Pancreas (tissue), 10 donors: Measurements from ENCODE around the gene NHLRC3. TPM values are rescaled to one million over a fixed set of nuclear protein-coding genes. Genes with fewer than 3 reads are reported as not detected.

Experiments
- ATAC-seq, 4 donors: fragments of 200-7000 bp; cut with Tn5 transposase; one replicate each; pipeline versions ENCODE4 v1.8.0 to v1.9.1; 2020; ENCODE audit warnings: mild to moderate bottlenecking in 4 of 4, moderate library complexity in 4 of 4
- DNase-seq, 6 donors: peaks; one replicate each; pipeline ENCODE4 v3.0.0-alpha.2; 2020
- FAIRE-seq: peaks from 2 replicates; lab custom pipeline; 2012; peaks lifted over from hg19 to GRCh38; lab: Jason Lieb, UNC
- H3K27ac ChIP-seq, 4 donors: fragments of 200-600 bp; sonication (generic); 1 replicate in 3 of 4; 2 replicates in 1 of 4; pipeline versions ENCODE4 v1.5.0 to v1.8.0; 2020
- H3K27me3 ChIP-seq, 4 donors: fragments of 200-600 bp; one replicate each; pipeline ENCODE4 v1.8.0; 2021
- H3K36me3 ChIP-seq, 3 donors: fragments of 200-600 bp; sonication (generic) in 1 of 3; one replicate each; pipeline versions ENCODE4 v1.5.0 to v1.8.0; 2020 to 2021
- H3K4me1 ChIP-seq, 3 donors: fragments of 200-600 bp; one replicate each; pipeline ENCODE4 v1.8.0; 2021
- H3K4me3 ChIP-seq, 4 donors: fragments of 200-600 bp; sonication (generic) in 2 of 4; one replicate each; pipeline versions ENCODE4 v1.5.0 to v1.8.0; 2020 to 2021
- H3K9me3 ChIP-seq, 4 donors: fragments of 200-600 bp; one replicate each; pipeline ENCODE4 v1.8.0; 2021
- WGBS, 2 donors: extraction: QIAGEN DNeasy Blood & Tissue Kit; methylation state at CpG; one replicate each; pipeline ENCODE4 v1.1.7; 2013; 5-methylcytosine and 5-hydroxymethylcytosine counted together
- intact Hi-C, 3 donors: fragments of 100-400 bp; cut with DNase I; formaldehyde crosslinking; loops; one replicate each; pipeline versions ENCODE4 v1.11.1 to v1.14.2; 2022
- polyA plus RNA-seq, 2 donors: library from polyadenylated mRNA; stranded (reverse); fragments of 200-250 nt; gene quantifications; one replicate each; pipeline ENCODE4 v1.2.3, GENCODE V29; 2013
- total RNA-seq, 6 donors: library from RNA; stranded (reverse); fragmentation: NEBNext Ultra II Directional in 4 of 6; extraction: Animal tissue kit (Norgen Biotek cat#: 25700) in 4 of 6; gene quantifications; one replicate each; pipeline versions ENCODE4 v1.2.1 to v1.2.4, GENCODE V29; 2021 to 2023
- TF ChIP-seq, protein P1 (sequence below), 4 donors: fragments of 200-600 bp; sonication (generic) in 3 of 4; IDR thresholded peaks; one replicate each; pipeline versions ENCODE4 v1.5.0 to v1.8.0; 2021; ENCODE audit warnings: antibody characterized with exemption in 4 of 4
- donor health status: healthy with polysubstance abuse.
- donor health status: DM: no; HTN: no; CAD: no; lungs with moderate emphysema.
- donor health status: DM: no; HTN: no; CAD: no.
- donor health status: control.
- donor health status: control.
- donor health status: Bipolar disorder and iron deficiency.
- donor health status: DM: yes; HTN: yes; CAD: no.
- donor health status: DM: no; HTN: no; CAD: no.
- donor health status: DM: no; HTN: no; CAD: no.
- donor health status: DM: yes; HTN: yes; CAD: no.

Gene NHLRC3
- total and polyA plus RNA-seq, 8 donors = 6.9 to 15.2 (median 10.0) TPM

DNA sequence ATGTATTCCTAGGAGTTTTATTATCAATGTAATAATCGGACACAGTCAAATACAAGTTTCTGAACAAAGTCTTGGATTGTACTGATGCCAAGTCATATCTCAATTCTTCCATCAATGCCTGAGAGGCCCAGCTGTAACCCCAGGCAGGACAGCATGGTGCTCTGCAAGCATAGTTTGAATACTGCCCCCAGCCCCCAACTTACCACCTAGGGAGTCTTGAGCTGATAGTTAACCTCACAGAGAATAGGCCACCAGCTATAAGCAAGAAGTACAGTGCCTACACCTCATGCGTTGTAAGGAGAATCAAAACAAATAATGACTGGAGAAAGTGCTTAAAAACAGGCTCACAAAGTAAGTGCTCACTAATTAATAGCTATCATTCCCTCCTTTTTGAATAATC is 3.1 kb upstream of the NHLRC3 start:
- Histone ChIP-seq H3K27me3 (no peaks in the 10 kb centered on the region), H3K36me3 (no peaks in the 10 kb centered on the region), H3K9me3 (no peaks in the 10 kb centered on the region), H3K4me1 (peaks cover 0 to 22% (median 8%) of the 10 kb centered on the region in 3 donors), H3K27ac (no peak overlapping the region), H3K4me3 (peak overlapping the region in 2 of 4 donors; percentile 65 to 68)
- FAIRE-seq = no peak
- intact Hi-C loops = no loop called here
- DNase-seq = no peak
- TF ChIP-seq, protein P1, sequence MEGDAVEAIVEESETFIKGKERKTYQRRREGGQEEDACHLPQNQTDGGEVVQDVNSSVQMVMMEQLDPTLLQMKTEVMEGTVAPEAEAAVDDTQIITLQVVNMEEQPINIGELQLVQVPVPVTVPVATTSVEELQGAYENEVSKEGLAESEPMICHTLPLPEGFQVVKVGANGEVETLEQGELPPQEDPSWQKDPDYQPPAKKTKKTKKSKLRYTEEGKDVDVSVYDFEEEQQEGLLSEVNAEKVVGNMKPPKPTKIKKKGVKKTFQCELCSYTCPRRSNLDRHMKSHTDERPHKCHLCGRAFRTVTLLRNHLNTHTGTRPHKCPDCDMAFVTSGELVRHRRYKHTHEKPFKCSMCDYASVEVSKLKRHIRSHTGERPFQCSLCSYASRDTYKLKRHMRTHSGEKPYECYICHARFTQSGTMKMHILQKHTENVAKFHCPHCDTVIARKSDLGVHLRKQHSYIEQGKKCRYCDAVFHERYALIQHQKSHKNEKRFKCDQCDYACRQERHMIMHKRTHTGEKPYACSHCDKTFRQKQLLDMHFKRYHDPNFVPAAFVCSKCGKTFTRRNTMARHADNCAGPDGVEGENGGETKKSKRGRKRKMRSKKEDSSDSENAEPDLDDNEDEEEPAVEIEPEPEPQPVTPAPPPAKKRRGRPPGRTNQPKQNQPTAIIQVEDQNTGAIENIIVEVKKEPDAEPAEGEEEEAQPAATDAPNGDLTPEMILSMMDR (IDR thresholded peaks at IDR 0.05) = no peak
- no peak for ATAC-seq
- 17 to 22% methylated on average over 2 of the region's 2 CpGs for WGBS, 2 donors

DNA sequence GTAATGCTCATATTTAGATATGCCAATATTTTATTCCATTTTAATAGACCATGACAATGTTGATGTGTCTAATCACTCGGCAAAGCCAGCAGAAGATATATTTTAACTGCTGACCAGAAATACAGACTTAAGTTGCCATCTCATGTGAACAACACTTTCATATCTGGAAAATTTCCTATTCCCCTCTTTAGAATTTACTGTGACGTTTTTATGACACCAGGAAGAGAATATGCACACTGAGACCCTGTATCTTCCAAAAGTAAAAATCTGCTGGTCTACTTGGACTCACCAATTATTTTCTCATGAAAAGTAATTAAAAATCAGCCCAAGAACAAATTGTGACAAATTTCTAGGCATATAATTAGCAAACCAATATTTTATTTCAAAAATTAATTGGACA is 2.5 kb upstream of the NHLRC3 start:
- H3K9me3 ChIP-seq = no peaks in the 10 kb centered on the region
- H3K36me3 ChIP-seq = no peaks in the 10 kb centered on the region
- H3K4me3 ChIP-seq = peak overlapping the region in 3 of 4 donors; percentile 65 to 78 (median 68)
- TF ChIP-seq, protein P1 (IDR thresholded peaks at IDR 0.05) = no peak
- peaks cover 0 to 24% (median 8%) of the 10 kb centered on the region in 3 donors for H3K4me1 ChIP-seq
- H3K27ac ChIP-seq = no peak overlapping the region
- no peak for DNase-seq
- intact Hi-C loops = no loop called here
- no peaks in the 10 kb centered on the region for H3K27me3 ChIP-seq
- ATAC-seq = no peak
- FAIRE-seq = no peak
- 10 to 20% methylated on average over 2 of the region's 2 CpGs for WGBS, 2 donors

DNA sequence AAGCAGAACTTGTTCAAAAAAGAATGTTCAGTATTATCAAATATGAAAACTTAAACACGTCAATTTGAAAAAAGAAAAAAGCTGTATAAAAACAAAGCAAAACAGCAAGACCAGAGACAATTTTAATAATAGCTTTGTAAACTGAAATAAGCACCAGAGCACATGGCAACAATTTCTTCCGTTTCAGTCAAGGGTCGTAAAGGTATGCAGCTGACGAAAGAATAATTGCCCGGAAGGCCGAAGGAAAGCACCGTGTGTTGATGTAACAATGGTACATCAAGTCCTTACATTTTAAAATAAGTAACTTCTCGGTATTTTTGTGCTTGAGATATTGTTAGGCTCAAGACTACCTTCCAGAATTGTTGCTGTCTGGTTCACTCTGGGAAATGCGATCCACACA is 2.0 kb upstream of the NHLRC3 start:
- TF ChIP-seq, protein P1 (IDR thresholded peaks at IDR 0.05) = no peak
- peaks cover 0 to 24% (median 8%) of the 10 kb centered on the region in 3 donors for H3K4me1 ChIP-seq
- ATAC-seq (no peak), DNase-seq (no peak), FAIRE-seq (peak; percentile 37)
- no peaks in the 10 kb centered on the region for H3K27me3 ChIP-seq
- H3K4me3 ChIP-seq = peak overlapping the region; percentile 15 to 78 (median 66)
- H3K27ac ChIP-seq = no peak overlapping the region
- WGBS, 2 donors = 0 to 1% methylated on average over 9 of the region's 9 CpGs
- intact Hi-C loops = no loop called here
- no peaks in the 10 kb centered on the region for H3K9me3 ChIP-seq
- no peaks in the 10 kb centered on the region for H3K36me3 ChIP-seq

DNA sequence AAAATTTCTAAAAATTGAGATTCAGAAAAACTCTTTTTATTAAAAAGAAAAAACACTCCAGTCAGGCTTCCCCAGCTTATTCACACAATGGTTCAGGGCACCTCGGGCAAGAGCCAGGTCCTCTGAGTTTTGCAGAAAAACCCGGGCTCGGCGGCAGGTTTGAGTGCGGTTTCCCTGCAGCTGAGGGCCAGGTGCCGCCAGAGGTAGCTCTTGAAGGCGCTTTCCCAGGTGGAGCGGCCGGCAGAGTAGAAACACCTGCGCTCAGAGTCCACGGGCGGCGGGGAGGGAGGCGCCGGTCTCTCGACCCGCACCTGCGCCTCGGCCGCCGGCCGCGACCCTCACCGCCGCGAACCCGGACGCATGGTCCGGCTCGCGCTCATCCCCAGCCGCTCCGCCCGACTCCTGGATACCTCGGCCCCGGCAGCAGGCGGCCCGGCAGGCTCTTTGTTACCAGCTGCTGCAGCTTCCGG is 811 bp upstream of the NHLRC3 start:
- Histone ChIP-seq H3K4me1 (peaks cover 0 to 24% (median 8%) of the 10 kb centered on the region in 3 donors), H3K27me3 (no peaks in the 10 kb centered on the region), H3K9me3 (no peaks in the 10 kb centered on the region), H3K27ac (peak overlapping the region; percentile 72 to 86 (median 86)), H3K36me3 (no peaks in the 10 kb centered on the region), H3K4me3 (peak overlapping the region; percentile 65 to 91 (median 73))
- TF ChIP-seq, protein P1 (IDR thresholded peaks at IDR 0.05) = no peak
- peak; percentile 57 to 73 (median 62) for ATAC-seq
- intact Hi-C loops = no loop called here
- no peak for DNase-seq
- no peak for FAIRE-seq
- WGBS, 2 donors = 0% methylated on average over 22 to 39 of the region's 39 CpGs

DNA sequence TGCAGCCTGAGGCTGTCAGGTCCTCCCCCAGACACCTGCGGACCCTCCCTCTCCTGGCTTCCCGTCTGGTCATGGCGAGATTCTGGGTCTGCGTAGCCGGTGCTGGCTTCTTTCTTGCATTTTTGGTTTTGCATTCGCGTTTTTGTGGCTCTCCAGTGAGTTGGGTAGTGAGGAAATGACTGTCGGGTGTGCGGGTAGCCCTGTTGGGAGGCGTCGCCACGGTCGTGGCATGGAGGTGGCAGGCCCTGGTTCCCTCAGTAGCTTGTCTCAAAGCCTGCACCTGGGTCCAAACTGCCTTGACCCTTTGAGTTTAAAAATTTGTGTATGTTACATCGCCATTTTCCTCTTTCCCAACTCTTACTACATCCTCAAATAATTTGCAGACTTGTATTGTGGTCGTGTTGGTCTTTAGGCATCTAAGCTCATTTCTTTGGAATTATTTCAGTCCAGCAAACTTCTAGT is 344 bp downstream of the NHLRC3 start:
- Histone ChIP-seq H3K27ac (peak overlapping the region; percentile 72 to 86 (median 86)), H3K36me3 (no peaks in the 10 kb centered on the region), H3K9me3 (no peaks in the 10 kb centered on the region), H3K27me3 (no peaks in the 10 kb centered on the region), H3K4me1 (peaks cover 0 to 24% (median 8%) of the 10 kb centered on the region in 3 donors), H3K4me3 (peak overlapping the region; percentile 65 to 91 (median 73))
- DNase-seq (peak in 2 of 6 donors; percentile 7 to 30), FAIRE-seq (no peak), ATAC-seq (peak; percentile 7 to 31 (median 16))
- TF ChIP-seq, protein P1 (IDR thresholded peaks at IDR 0.05) = no peak
- WGBS, 2 donors = 0% methylated on average over 15 of the region's 15 CpGs
- intact Hi-C loops = no loop called here
